SW480 (cell line): Measurements from ENCODE around the gene BMERB1.
A peak's percentile ranks its signal among the peaks of the same experiment; 100 is the strongest.

Experiments used
- DNase-seq: peaks from one replicate; pipeline ENCODE4 v3.0.0-alpha.2; 2016; ENCODE audit warnings: low spot score

BMERB1 gene

GRCh38 chr16:15523939-15524338 lies 89.6 kb downstream of the BMERB1 start:
- DNase-seq, result no peak

- DNase-seq, result no peak
Measured at GRCh38 chr16:15524966-15525365, 90.6 kb downstream of the BMERB1 start.

- DNase-seq, result no peak
Measured at GRCh38 chr16:15526097-15526496, 91.7 kb downstream of the BMERB1 start.

GRCh38 chr16:15526731-15527130 lies 92.3 kb downstream of the BMERB1 start:
- no peak for DNase-seq

GRCh38 chr16:15529673-15530072 lies 95.3 kb downstream of the BMERB1 start:
- DNase-seq, result no peak

GRCh38 chr16:15530085-15530484 lies 95.7 kb downstream of the BMERB1 start:
- no peak for DNase-seq

- DNase-seq, result no peak
Measured at GRCh38 chr16:15532825-15533224, 98.4 kb downstream of the BMERB1 start.

GRCh38 chr16:15533386-15533785 lies 99.0 kb downstream of the BMERB1 start:
- DNase-seq, result no peak

GRCh38 chr16:15535772-15536171 lies 101.4 kb downstream of the BMERB1 start:
- no peak for DNase-seq

GRCh38 chr16:15536843-15537242 lies 102.5 kb downstream of the BMERB1 start:
- DNase-seq, result no peak

- no peak for DNase-seq
Measured at GRCh38 chr16:15538507-15538906, 104.1 kb downstream of the BMERB1 start.

- DNase-seq, result peak; percentile 21
Measured at GRCh38 chr16:15539197-15539596, 104.8 kb downstream of the BMERB1 start.

- no peak for DNase-seq
Measured at GRCh38 chr16:15542261-15542660, 107.9 kb downstream of the BMERB1 start.

GRCh38 chr16:15542734-15543347 lies 108.5 kb downstream of the BMERB1 start:
- no peak for DNase-seq

- no peak for DNase-seq
Measured at GRCh38 chr16:15544405-15544804, 110.0 kb downstream of the BMERB1 start.

GRCh38 chr16:15545544-15545943 lies 111.2 kb downstream of the BMERB1 start:
- no peak for DNase-seq

- peak; percentile 16 for DNase-seq
Measured at GRCh38 chr16:15547072-15547767, 112.8 kb downstream of the BMERB1 start.

GRCh38 chr16:15547768-15548096 lies 113.3 kb downstream of the BMERB1 start:
- DNase-seq, result no peak

GRCh38 chr16:15548482-15548891 lies 114.1 kb downstream of the BMERB1 start:
- no peak for DNase-seq

GRCh38 chr16:15552507-15552906 lies 118.1 kb downstream of the BMERB1 start:
- no peak for DNase-seq

GRCh38 chr16:15553313-15554088 lies 119.1 kb downstream of the BMERB1 start:
- no peak for DNase-seq

- DNase-seq, result no peak
Measured at GRCh38 chr16:15556130-15556529, 121.7 kb downstream of the BMERB1 start.

GRCh38 chr16:15557258-15557657 lies 122.9 kb downstream of the BMERB1 start:
- no peak for DNase-seq
